GM18868 (cell line): ENCODE measurements around the gene AOC2.
"Not testable (repeated sequence)": the region's sequence is repeated elsewhere in the genome, so short reads cannot be mapped to it uniquely, and the experiment has no call there.

Source experiments
- ATAC-seq: cut with Tn5 transposase; IDR thresholded peaks from one replicate; pipeline ENCODE4 v1.9.1; 2021; ENCODE audit warnings: mild to moderate bottlenecking, moderate library complexity; ENCODE audit not compliant: unreplicated experiment

AOC2 gene

GRCh38 chr17:42853004-42853403, 8.6 kb downstream of the AOC2 start:
- no peak for ATAC-seq

- ATAC-seq: no peak
These were observed 9.2 kb downstream of the AOC2 start for GRCh38 chr17:42853597-42853967.

DNA sequence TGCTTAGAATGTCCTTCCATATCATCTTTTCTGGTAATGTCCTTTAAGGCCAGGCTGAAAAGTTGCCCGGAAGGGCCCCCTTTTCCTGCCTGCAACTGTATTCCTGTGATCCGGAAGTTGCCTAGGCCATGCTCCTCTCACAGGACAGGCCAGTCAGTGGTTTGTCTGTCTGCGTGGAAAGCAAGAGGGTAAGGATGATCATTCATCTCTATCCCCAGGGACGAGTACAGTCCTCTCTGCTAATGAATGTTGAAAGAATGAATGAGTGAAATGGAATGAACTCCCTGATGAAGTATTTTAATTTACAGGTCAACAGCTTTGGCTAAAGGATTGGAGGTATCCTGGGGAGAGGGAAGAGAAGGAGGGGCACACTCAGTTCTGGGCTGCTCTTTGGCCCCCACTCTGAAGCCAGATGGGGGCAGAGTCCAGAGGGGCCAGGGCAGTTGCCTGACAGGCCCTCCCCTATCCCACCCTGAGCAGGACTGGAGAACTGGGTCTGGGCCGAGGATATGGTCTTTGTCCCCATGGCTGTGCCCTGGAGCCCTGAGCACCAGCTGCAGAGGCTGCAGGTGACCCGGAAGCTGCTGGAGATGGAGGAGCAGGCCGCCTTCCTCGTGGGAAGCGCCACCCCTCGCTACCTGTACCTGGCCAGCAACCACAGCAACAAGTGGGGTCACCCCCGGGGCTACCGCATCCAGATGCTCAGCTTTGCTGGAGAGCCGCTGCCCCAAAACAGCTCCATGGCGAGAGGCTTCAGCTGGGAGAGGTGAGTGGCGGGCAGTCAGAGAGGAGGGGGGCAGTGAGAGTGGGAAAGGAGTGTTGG, 9.8 kb downstream of the AOC2 start:
- ATAC-seq: no peak

- ATAC-seq: no peak
These were observed 10.7 kb downstream of the AOC2 start for GRCh38 chr17:42855048-42855596.

GRCh38 chr17:42856093-42856492, 11.7 kb downstream of the AOC2 start:
- ATAC-seq: not testable (repeated sequence)

DNA sequence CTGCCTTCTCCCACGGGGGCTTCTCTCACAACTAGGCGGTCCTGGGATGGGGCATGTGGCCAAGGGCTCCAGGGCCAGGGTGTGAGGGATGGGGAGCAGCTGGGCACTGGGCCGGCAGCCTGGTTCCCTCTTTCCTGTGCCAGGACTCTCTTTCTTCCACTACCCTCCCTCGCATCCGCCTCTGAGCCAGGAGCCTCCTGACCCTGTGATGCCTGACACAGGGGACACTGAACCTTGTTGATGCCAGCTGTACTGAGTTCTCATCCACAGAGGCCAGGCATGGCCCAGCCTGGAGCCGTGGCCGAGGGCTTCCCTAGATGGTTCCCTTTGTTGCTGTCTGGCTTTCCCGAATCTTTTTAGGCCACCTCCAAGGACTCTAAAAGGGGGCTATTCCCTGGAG, 12.1 kb downstream of the AOC2 start:
- ATAC-seq: not testable (repeated sequence)

- no peak for ATAC-seq
These were observed 13.0 kb downstream of the AOC2 start for GRCh38 chr17:42857389-42857788.

- no peak for ATAC-seq
These were observed 21.3 kb downstream of the AOC2 start for GRCh38 chr17:42865638-42866094.

- no peak for ATAC-seq
These were observed 21.8 kb downstream of the AOC2 start for GRCh38 chr17:42866216-42866615.

- no peak for ATAC-seq
These were observed 22.5 kb downstream of the AOC2 start for GRCh38 chr17:42866631-42867575.

- not testable (repeated sequence) for ATAC-seq
These were observed 23.4 kb downstream of the AOC2 start for GRCh38 chr17:42867694-42868261.

DNA sequence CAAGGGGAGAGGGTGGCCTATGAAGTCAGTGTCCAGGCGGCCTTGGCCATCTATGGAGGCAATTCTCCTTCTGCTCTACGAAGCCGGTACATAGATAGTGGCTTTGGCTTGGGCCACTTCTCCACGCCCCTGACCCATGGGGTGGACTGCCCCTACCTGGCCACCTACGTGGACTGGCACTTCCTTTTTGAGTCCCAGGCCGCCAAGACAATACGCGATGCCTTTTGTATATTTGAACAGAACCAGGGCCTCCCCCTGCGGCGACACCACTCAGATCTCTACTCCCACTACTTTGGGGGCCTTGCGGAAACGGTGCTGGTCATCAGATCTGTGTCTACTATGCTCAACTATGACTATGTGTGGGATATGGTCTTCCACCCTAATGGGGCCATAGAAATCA, 24.0 kb downstream of the AOC2 start:
- no peak for ATAC-seq

GRCh38 chr17:42871647-42872046, 27.3 kb downstream of the AOC2 start:
- no peak for ATAC-seq

- ATAC-seq: no peak
These were observed 28.0 kb downstream of the AOC2 start for GRCh38 chr17:42872251-42872965.

GRCh38 chr17:42873315-42873714, 28.9 kb downstream of the AOC2 start:
- no peak for ATAC-seq

- ATAC-seq: not testable (repeated sequence)
These were observed 29.7 kb downstream of the AOC2 start for GRCh38 chr17:42873932-42874695.

- ATAC-seq: no peak
These were observed 32.7 kb downstream of the AOC2 start for GRCh38 chr17:42877037-42877436.

GRCh38 chr17:42878123-42878880, 33.9 kb downstream of the AOC2 start:
- no peak for ATAC-seq
